ENCODE results near the gene ARV1.

GRCh38 chr1:230976360-230976759, 2.5 kb upstream of the ARV1 start:
- TF ChIP-seq CTCF (IDR thresholded peaks at IDR 0.05) = no peak
- TF ChIP-seq POLR2AphosphoS5 (IDR thresholded peaks at IDR 0.05; ENCODE audit: low read depth, low read length) = no peak

Data from Panc1 (cell line).